ENCODE measurements around the gene NAV3. TPM values are rescaled to one million over a fixed set of nuclear protein-coding genes. Genes with fewer than 3 reads are reported as not detected.

Gene NAV3
- total and polyA plus RNA-seq, 2 experiments from 2014 or later, result 4.0 to 12.0 TPM

GRCh38 chr12:78232756-78233155 is 402.1 kb downstream of the NAV3 start (continued):
- no peak for TF ChIP-seq CTCF (conservative IDR thresholded peaks at IDR 0.05; ENCODE audit: low read depth in 2 of 2)

- Histone ChIP-seq H3K4me2 (no peak overlapping the region), H3F3A (replicated peaks; ENCODE audit: low read depth) (no peaks in the 10 kb centered on the region), H3K36me3 (ENCODE audit: insufficient read depth) (no peaks in the 10 kb centered on the region), H2AFZ (no peak overlapping the region), H3K9me2 (ENCODE audit: insufficient read depth) (no peaks in the 10 kb centered on the region), H3K27me3 (ENCODE audit: insufficient read depth) (no peaks in the 10 kb centered on the region), H4K20me1 (replicated peaks; ENCODE audit: insufficient read depth) (no peaks in the 10 kb centered on the region), H3K27ac (ENCODE audit: low read depth) (no peak overlapping the region), H3K4me3 (no peak overlapping the region), H3K79me2 (replicated peaks; ENCODE audit: insufficient read depth) (no peaks in the 10 kb centered on the region), H3K4me1 (ENCODE audit: insufficient read depth) (peaks cover 52% of the 10 kb centered on the region)
- no peak for ATAC-seq
- Mint-ChIP-seq H3K27ac (no peak overlapping the region), H3K4me1 (peaks cover 52% of the 10 kb centered on the region), H3K36me3 (ENCODE audit: low read depth) (no peaks in the 10 kb centered on the region), H3K27me3 (ENCODE audit: insufficient read depth, low read depth, poor library complexity) (no peaks in the 10 kb centered on the region), H3K4me3 (no peak overlapping the region), H3K9me3 (no peaks in the 10 kb centered on the region)
- DNase-seq (ENCODE audit: low spot score), result no peak
- no peak for TF ChIP-seq NANOG (IDR thresholded peaks at IDR 0.05; ENCODE audit: borderline replicate concordance)
- no peak for TF ChIP-seq ZNF114 (CRISPR knock-in tag; IDR thresholded peaks at IDR 0.05)
- TF ChIP-seq EZH2phosphoT487 (IDR thresholded peaks at IDR 0.05; ENCODE audit: unreplicated experiment), result no peak
- TF ChIP-seq ETS1 (IDR thresholded peaks at IDR 0.05), result no peak
- no peak for TF ChIP-seq CREB1 (CRISPR knock-in tag; IDR thresholded peaks at IDR 0.05; ENCODE audit: low read depth)
- TF ChIP-seq ZNF462 (CRISPR knock-in tag; IDR thresholded peaks at IDR 0.05), result no peak
- no peak for TF ChIP-seq EZH2 (IDR thresholded peaks at IDR 0.05; ENCODE audit: low read depth, unreplicated experiment)
- TF ChIP-seq ZNF331 (CRISPR knock-in tag; IDR thresholded peaks at IDR 0.05; ENCODE audit: low read depth), result no peak
Measured at GRCh38 chr12:78236264-78236663, 405.6 kb downstream of the NAV3 start.
